ENCODE data around the gene PDE4B. TPM values are rescaled to one million over a fixed set of nuclear protein-coding genes. Genes with fewer than 3 reads are reported as not detected.

The PDE4B gene
- total RNA-seq, 1 donor from 2014 or later, result 10.6 TPM

DNA sequence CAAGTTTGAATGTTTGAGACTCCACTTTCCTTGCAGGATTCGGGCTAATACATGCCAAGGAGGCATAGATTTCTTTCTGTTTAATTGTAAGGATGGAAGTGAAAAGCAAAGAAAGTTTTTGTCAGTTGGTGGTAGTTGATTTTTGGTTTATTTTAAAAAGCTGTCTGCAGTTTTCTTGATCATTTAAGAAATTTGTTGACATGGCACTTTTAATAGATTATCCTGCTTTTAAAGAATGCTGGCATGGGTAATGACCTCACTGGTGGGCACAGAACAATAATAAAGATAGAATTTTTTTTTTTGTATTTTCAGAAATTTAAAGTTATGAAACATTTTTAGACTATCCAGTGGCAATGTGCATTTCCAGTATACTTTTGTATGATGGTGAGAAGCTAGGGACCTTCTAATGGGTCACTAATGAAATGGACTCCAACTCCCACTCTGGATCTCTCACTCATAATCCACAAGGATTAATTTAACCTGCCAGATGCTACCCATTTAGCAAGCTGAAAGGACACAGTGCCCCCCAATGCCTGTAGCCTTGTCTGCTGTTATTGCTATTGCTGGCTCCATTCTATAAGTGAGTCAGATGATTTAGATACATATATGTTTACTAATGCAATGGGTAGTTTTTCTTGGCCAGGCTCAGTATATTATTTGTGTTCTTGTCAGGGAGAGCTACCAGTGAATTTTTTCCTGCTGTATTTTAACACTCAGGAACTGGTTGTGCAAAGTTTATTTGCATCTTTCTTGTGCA, 551.1 kb downstream of the PDE4B start:
- DNase-seq, result no peak
- intact Hi-C loops (cut with DNase I), result no loop called here
- ATAC-seq (ENCODE audit: poor library complexity), result no peak

DNA sequence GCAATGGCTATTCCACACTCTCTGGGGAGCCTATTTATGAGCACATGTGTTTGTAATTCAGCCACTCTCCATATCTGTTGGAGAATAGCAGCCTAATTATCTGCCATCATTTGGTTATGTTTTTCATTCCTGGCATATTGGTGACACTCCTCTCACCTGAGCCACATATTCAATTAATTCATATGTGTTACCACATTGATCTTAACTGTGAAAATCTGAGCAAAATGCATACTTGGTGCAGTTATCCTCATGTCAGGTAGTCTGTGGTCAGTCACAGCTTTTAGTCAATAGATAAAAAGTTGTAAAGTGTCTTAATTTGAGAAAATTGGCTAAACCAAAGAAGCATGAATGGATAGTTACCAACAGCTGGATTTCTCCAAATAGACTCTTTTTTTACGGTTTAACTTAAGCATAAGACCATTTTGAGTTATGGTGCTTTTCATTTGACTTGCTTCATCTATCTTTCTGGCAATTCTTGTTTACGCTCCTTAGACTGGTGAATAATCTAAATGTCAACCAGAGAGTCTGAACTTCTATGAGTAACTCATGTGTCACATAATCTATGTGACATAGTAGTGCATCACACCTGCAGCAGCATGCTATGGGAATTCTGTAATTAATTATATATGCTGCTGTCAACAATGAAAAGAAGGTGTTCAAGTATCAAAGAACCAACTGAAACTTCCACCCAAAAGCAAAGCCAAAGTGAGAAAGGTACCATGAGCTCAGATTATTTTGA, 553.5 kb downstream of the PDE4B start:
- DNase-seq (no peak), ATAC-seq (ENCODE audit: poor library complexity) (no peak)
- intact Hi-C loops (cut with DNase I), result no loop called here

DNA sequence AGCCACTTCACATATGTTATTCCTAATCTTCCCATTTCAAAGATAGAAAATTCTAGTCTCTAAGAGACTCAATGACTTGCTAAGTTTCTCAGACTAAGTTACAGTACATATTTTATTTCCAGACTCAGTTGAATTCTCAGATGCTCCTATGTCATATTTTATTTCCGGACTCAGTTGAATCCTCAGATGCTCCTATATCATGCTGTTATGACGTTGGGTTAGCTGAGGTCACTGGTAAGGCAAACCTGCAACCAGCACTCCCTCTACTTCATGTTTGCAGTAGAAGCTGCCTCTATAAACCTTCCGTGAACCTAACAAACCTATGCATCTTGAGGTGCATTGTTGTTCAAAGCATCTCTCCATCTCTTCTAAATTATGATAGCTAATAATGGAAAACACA, 554.2 kb downstream of the PDE4B start:
- intact Hi-C loops (cut with DNase I), result no loop called here
- DNase-seq (no peak), ATAC-seq (ENCODE audit: poor library complexity) (no peak)

DNA sequence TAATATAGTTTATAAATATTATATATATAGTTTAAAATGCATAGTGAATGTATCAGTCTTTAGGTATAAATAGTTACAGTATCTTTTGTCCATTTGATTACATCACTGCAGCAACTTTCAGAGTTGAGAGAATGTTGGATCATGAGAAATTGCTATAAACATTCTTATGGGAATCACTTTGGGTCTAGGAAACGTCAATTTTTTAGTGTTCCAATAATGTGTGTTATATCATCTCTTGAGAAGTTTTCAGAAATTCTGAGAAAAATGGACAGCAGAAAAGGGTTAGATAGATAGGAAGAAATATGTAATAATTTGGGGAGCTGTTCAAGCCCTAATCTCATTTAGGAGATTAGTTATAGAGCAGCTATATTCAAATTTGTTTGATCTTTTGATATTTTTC, 556.1 kb downstream of the PDE4B start:
- ATAC-seq (ENCODE audit: poor library complexity) (no peak), DNase-seq (no peak)
- intact Hi-C loops (cut with DNase I), result no loop called here

DNA sequence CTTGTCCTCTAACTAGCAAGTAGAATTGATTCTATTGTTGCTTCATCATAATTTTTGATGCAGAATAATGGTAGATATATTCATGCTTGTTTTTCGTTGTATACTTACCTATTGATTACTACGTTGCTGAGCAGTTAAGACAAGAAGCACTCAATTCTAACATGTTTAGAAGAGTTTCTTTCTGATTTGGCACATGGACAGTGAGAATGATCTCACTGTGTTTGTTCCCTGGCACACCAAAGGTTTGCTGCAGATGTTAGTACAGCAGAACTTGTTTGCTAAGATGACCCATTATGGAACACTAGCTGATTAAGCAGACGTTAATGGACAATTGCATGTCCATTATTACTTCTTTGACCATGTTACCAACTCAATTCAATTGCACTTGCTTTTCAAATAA, 556.5 kb downstream of the PDE4B start:
- DNase-seq (no peak), ATAC-seq (ENCODE audit: poor library complexity) (peak; percentile 66)
- intact Hi-C loops (cut with DNase I), result no loop called here

DNA sequence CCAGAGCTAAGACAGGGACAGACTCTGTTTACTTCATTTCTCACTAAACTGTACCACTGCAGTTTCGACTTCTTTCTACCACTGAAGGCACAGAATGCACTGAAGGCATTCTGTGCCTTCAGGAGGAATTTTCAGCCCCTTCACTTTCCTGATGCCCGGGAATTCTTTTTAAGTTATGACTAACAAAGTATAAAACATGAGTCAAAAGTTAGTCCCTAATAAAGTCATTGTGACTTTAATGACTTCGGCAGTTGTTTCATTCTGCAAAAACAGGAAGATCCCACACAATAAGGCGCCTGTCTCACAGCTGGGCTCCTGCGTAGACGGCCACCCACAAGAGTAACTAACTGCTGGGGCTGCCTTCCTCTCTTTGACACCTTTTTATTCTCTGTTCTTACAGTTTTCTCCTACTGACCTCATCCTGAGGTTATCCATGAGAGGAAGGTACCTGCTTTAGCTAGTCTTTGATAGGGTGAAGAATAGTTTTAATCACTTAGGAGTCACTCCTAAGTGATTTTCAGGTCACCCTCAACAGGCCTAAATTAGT, 557.4 kb downstream of the PDE4B start:
- peak; percentile 60 for DNase-seq

DNA sequence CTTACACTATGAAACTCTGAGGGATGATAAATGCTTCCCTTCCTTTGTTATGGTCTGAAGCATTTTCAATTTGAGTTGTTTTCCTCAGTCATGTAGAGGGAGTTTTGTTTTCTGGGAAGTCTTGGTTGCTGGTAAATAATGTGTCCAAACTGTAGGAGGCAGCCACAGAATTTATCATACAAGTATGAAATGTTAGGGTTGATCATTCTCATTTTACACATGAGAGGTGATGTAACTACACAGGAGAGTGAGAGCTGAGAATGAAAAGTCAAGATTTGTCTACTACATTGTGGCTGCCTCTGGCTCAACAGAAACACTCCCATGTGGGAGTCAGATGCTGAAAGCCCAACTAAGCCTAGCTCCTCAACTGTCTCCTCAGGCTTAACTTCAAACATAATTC, 558.8 kb downstream of the PDE4B start:
- DNase-seq (no peak), ATAC-seq (ENCODE audit: poor library complexity) (no peak)
- intact Hi-C loops (cut with DNase I), result no loop called here

More for the DNA sequence above, 557.4 kb downstream of the PDE4B start:
- peak; percentile 40 for ATAC-seq (ENCODE audit: poor library complexity)
- intact Hi-C loops (cut with DNase I), result no loop called here

DNA sequence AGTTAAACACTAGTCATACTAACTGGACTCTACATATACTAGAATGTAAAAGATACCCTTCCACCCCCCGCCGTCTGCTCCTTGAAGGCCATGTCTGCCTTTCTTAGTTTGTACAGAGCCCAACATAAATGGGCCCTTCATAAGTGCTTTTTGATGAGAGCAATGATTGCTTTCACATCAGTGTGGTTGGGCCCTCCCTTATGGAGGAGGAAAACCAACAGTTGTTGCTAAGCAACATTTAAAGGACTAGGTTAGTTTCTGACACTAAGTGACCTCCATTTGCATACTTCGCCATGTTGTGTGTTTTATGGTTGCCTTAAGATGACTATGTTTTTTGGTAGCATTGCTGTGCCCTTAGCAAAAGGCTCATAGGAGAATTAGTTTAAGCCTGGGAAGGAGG, 559.2 kb downstream of the PDE4B start:
- DNase-seq (no peak), ATAC-seq (ENCODE audit: poor library complexity) (no peak)
- intact Hi-C loops (cut with DNase I), result no loop called here

DNA sequence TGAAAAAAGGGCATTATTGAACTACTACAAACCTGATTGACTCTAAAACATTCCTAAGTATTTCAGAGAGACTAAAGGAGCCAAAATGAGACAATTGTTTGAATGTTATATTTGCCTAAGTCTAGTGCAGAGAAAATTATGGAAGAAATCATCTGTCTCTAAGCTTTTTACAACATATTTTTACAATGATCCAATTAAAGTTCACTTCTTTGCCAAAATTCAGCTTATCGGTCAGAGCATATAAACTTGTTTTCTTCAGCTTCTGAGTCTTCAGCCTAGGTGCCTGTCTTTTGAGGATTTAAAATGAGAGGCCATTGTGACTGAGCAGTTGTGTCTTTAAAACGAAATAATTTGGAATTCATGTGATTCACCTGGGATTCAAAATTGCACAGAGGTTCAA, 560.1 kb downstream of the PDE4B start:
- ATAC-seq (ENCODE audit: poor library complexity), result no peak
- DNase-seq, result no peak
- intact Hi-C loops (cut with DNase I), result no loop called here

DNA sequence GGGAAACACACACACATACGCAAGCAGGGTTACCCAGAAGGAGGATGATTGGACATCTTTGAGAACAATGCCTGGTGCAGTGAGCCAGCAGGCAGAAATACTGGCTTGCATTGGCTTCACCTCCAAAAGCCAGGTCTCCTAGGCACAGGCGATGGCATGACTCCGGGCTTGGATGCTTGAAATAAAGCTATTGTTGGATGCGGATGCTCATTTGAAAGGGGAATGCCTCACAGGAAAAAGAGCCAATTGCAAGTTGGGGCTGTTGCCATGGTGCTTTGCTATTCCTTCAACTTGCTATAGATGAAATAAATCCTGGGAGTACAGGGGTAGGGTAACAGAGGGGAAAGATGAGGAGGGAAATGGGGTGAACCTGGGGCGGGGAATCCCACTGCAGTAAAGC, 560.6 kb downstream of the PDE4B start:
- no peak for DNase-seq
- intact Hi-C loops (cut with DNase I), result no loop called here
- peak; percentile 46 for ATAC-seq (ENCODE audit: poor library complexity)

DNA sequence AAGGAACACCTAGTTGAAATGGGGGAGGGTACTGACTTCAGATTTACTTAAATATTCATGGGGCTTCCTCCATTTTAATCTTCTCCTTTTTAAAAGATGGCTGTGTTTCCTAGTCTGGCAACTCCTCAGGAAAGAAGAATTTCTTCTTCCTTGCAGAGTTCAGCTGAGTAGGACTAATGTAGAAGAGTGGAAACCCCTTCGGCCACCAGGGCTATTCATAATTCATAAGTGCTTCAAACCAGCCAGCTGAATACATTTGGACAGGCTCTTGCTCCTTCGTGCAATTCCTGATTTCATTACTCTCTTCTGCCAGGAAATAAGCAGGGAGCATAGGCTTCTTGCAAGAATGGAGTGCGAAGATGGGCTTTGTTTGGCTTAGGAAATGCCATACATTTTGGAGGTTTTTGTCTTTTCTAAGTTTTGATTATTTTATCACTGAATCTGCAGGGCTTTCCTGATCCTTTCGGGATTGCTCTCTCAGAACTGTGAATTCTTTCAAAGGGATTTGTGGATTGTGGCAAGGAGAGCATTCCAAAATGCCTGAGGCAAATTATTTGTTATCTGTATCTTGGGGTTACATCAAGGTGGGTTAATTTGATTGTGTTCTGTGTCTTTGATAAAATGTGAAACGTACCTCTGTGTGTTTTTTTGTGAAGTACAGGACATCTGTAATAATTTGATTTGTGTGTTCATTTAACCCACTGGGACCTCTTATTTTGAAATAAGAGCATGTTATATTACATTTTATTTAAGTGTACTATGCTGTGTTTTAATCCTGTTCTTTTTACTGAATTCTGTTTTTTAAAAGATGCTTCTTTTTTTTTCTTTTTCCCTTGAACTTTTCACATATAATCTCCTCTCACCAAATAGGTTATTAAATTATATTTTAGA, 561.9 kb downstream of the PDE4B start:
- no peak for DNase-seq
- peak; percentile 44 for ATAC-seq (ENCODE audit: poor library complexity)
- intact Hi-C loops (cut with DNase I), result no loop called here

DNA sequence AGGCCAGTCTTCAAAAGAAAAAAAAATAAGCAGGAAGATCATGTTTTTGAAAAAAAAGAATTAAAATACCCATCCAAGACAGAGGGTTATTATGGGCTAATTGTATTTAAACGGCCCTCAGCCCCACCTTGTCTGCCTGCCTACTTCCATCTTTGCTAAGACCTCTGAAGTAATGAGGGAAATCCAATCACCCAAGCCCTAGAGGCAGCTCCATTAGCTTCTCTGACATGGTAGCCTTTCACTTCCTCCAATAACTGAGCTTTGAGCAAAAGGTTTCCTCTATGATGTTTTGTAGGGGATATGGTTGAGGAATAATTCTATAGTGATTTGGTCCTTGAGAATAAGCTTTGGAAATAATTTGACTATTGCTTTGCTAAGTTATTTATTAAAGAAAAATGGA, 563.1 kb downstream of the PDE4B start:
- ATAC-seq (ENCODE audit: poor library complexity) (no peak), DNase-seq (no peak)
- intact Hi-C loops (cut with DNase I), result no loop called here

DNA sequence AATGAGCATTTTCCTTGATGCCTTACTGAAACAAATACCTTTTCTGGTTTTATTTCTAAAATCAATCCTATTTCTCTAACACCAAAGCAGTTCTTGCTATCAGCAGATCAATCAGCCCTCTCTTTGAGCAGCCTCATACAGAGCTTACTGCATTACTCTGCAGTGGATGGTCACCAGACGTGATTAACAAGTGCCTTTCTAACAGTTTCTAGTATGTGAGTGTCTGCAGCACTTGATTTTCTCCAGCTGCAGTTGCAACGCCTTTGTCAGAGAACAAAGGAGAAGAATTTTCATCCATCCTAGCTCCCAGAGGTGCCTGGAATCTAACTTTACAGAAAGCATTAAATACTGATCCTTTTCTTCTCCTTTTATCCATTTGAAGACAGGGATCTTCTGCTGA, 563.9 kb downstream of the PDE4B start:
- DNase-seq, result no peak
- intact Hi-C loops (cut with DNase I), result no loop called here
- no peak for ATAC-seq (ENCODE audit: poor library complexity)

DNA sequence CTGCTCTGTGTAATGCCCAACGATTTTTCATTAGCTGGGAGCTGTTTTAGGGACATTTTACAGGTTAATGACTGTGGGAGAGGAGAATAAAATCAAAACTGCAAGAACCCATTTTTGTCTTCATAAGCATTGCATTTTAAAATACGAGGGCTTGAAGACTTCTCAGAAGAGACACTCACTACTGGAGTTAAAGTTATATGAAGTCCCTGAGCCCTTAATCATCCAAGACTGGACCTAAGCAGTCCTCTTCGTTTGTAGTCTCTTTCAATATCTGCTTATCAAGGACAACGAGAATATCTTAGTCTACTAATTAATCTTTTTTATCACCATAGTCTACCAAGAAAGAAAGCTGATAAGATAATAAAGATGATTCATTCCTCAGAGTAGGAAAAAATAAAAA, 564.3 kb downstream of the PDE4B start:
- intact Hi-C loops (cut with DNase I), result no loop called here
- ATAC-seq (ENCODE audit: poor library complexity) (no peak), DNase-seq (no peak)

DNA sequence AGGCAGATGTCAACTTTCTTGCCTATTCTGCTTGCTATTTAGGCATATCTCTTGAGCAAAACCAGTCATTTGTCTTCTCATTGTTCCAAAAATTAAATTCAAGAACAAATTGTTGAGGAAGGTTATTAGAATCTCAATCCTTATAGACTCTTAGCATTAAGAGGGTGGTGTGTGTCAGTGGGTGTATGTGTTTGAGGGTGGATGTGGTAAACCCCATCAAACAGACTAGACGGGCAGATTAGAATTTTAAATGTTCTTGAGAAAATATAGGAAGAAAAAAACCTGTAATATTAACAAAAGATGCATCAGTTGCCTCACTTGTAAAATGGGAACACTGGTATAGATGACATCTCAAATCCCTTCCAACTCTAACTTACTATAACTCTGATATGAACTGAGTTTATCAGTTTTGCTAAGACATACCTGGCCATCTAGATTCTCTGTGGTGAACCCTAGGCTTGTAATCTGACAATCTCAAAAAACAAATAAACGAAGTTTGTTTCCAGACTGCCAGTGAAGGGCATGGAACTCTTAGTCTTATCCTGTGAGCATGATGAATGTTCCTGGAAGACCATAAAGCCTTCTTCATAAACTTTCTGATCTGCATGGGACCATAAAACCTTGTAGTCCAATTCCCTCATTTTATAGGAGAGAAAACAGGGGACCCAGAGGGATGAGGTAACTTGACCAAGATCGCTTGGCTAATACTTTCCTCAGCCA, 564.9 kb downstream of the PDE4B start:
- intact Hi-C loops (cut with DNase I), result no loop called here
- ATAC-seq (ENCODE audit: poor library complexity) (no peak), DNase-seq (no peak)

DNA sequence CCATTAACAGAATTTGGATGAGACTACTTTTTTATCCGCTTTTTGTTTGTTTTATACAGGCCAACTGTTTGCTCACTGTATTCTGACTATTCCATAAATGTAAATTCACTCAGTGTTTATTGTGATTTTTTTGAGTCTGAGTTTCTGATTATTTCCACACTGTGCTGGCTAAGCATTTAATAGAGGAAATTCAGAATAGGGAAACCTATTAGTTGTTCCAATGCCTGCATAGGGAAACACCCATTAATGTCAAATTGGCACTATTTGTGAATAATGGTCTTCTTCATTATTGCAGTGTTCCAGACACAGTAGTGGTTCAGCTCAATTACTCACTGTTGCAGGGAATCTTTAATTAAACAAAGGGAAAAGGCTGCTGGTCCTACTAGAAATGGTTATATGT, 566.6 kb downstream of the PDE4B start:
- intact Hi-C loops (cut with DNase I), result no loop called here
- DNase-seq (no peak), ATAC-seq (ENCODE audit: poor library complexity) (peak; percentile 17)

DNA sequence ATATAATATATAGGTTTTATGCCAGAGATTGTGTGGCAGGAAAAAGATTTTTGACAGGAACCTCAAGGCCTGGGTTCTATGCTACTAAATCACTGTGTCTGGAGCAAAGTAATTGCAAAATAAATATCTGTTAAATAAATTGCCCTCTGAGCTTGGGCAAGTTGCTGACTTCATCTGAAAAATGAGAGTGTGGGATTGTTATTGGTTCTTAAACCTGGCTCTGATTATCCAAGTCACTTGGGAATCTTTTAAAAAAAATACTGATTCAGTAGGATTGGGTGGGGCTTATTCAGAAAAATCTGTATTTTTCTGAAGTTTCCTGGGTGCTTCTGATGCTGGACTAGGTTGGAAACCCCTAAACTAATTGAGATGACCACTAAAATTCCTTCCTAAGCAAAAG, 567.1 kb downstream of the PDE4B start:
- DNase-seq, result no peak
- intact Hi-C loops (cut with DNase I), result no loop called here
- no peak for ATAC-seq (ENCODE audit: poor library complexity)

DNA sequence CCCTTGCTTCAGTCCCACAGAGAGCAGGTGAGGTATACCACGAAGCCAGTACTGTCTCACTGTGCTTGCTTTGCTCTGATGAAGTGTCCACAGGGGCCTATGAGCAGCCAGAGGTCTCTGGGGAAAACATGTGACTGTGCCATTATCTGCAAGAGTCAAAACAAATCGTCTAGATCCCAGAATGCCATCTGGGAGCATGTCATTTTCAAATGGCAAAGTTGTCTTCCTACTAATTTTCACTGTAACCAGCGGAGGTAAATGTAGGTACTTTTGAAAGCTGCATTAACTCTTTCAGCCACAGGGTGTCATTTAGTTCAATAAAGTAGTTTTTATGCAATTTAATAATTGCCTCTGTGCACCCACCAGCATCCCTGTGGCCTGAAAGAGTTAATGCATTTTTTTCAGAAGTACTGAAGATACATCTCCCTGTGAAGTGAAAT, 567.6 kb downstream of the PDE4B start:
- intact Hi-C loops (cut with DNase I), result no loop called here
- DNase-seq (no peak), ATAC-seq (ENCODE audit: poor library complexity) (peak; percentile 59)

Measured in Right ventricle myocardium superior (tissue), 1 donor.